Fibroblast of pulmonary artery (primary cell): ENCODE measurements around the gene CCDC18.
"Not testable (repeated sequence)": the region's sequence is repeated elsewhere in the genome, so short reads cannot be mapped to it uniquely, and the experiment has no call there.

Experiments used
- DNase-seq: peaks from one replicate; pipeline ENCODE4 v3.0.0-alpha.2; 2010; ENCODE audit warnings: low read depth
- H3K4me3 ChIP-seq: replicated peaks from 2 replicates; pipeline ENCODE4 v1.5.1; 2011; ENCODE audit warnings: low read depth, mild to moderate bottlenecking, control low read depth, low read length, moderate library complexity
- CTCF ChIP-seq: IDR thresholded peaks from 2 replicates; pipeline ENCODE4 v1.5.1; 2011; ENCODE audit warnings: mild to moderate bottlenecking, control low read depth, low read length, inconsistent platforms; ENCODE audit errors: missing control alignments

The CCDC18 gene

GRCh38 chr1:93255222-93256079, 74.9 kb downstream of the CCDC18 start:
- peak; percentile 56 for DNase-seq
- no peak overlapping the region for H3K4me3 ChIP-seq
- no peak for TF ChIP-seq CTCF

GRCh38 chr1:93256433-93256832, 75.9 kb downstream of the CCDC18 start:
- no peak for DNase-seq
- TF ChIP-seq CTCF = no peak
- H3K4me3 ChIP-seq = no peak overlapping the region

- no peak overlapping the region for H3K4me3 ChIP-seq
- TF ChIP-seq CTCF = no peak
- DNase-seq = no peak
These were observed 77.4 kb downstream of the CCDC18 start for GRCh38 chr1:93257889-93258288.

- DNase-seq, H3K4me3 ChIP-seq: not testable (repeated sequence)
These were observed 80.2 kb downstream of the CCDC18 start for GRCh38 chr1:93260726-93261125.

GRCh38 chr1:93262645-93263044, 82.1 kb downstream of the CCDC18 start:
- DNase-seq = no peak
- no peak overlapping the region for H3K4me3 ChIP-seq
- no peak for TF ChIP-seq CTCF

GRCh38 chr1:93268888-93269287, 88.4 kb downstream of the CCDC18 start:
- not testable (repeated sequence) for H3K4me3 ChIP-seq

GRCh38 chr1:93275262-93275633, 94.7 kb downstream of the CCDC18 start:
- not testable (repeated sequence) for DNase-seq, H3K4me3 ChIP-seq

More at GRCh38 chr1:93268888-93269287, 88.4 kb downstream of the CCDC18 start:
- not testable (repeated sequence) for DNase-seq

- no peak for DNase-seq
- TF ChIP-seq CTCF = no peak
- H3K4me3 ChIP-seq = no peak overlapping the region
These were observed 95.2 kb downstream of the CCDC18 start for GRCh38 chr1:93275634-93276295.

- not testable (repeated sequence) for DNase-seq, H3K4me3 ChIP-seq
These were observed 97.0 kb downstream of the CCDC18 start for GRCh38 chr1:93277530-93277929.
